GM19099 (cell line): ENCODE measurements around the gene LSAMP.

ENCODE experiments used
- POLR2A ChIP-seq: IDR thresholded peaks from 3 replicates; pipeline ENCODE4 v1.6.1; 2011; ENCODE audit warnings: low read depth; ENCODE audit not compliant: insufficient read length; ENCODE audit errors: extremely low read depth

Gene LSAMP

GRCh38 chr3:115828401-115828800 lies 616.9 kb downstream of the LSAMP start:
- TF ChIP-seq POLR2A: no peak

GRCh38 chr3:115827495-115827894 lies 617.8 kb downstream of the LSAMP start:
- TF ChIP-seq POLR2A: no peak

GRCh38 chr3:115825046-115825445 lies 620.2 kb downstream of the LSAMP start:
- TF ChIP-seq POLR2A: no peak

GRCh38 chr3:115823083-115823482 lies 622.2 kb downstream of the LSAMP start:
- TF ChIP-seq POLR2A: no peak

GRCh38 chr3:115822579-115822978 lies 622.7 kb downstream of the LSAMP start:
- TF ChIP-seq POLR2A: no peak

- no peak for TF ChIP-seq POLR2A
Measured at GRCh38 chr3:115819785-115820384, 625.4 kb downstream of the LSAMP start.

- no peak for TF ChIP-seq POLR2A
Measured at GRCh38 chr3:115814778-115815380, 630.4 kb downstream of the LSAMP start.

- TF ChIP-seq POLR2A: no peak
Measured at GRCh38 chr3:115814006-115814405, 631.3 kb downstream of the LSAMP start.

GRCh38 chr3:115808816-115809215 lies 636.5 kb downstream of the LSAMP start:
- TF ChIP-seq POLR2A: no peak

- TF ChIP-seq POLR2A: no peak
Measured at GRCh38 chr3:115808244-115808643, 637.0 kb downstream of the LSAMP start.

GRCh38 chr3:115806501-115806900 lies 638.8 kb downstream of the LSAMP start:
- TF ChIP-seq POLR2A: no peak

GRCh38 chr3:115805520-115805919 lies 639.8 kb downstream of the LSAMP start:
- no peak for TF ChIP-seq POLR2A

- TF ChIP-seq POLR2A: no peak
Measured at GRCh38 chr3:115804713-115805119, 640.6 kb downstream of the LSAMP start.

- no peak for TF ChIP-seq POLR2A
Measured at GRCh38 chr3:115804200-115804599, 641.1 kb downstream of the LSAMP start.

- no peak for TF ChIP-seq POLR2A
Measured at GRCh38 chr3:115803661-115804060, 641.6 kb downstream of the LSAMP start.

GRCh38 chr3:115800489-115801075 lies 644.7 kb downstream of the LSAMP start:
- TF ChIP-seq POLR2A: no peak

GRCh38 chr3:115792206-115792955 lies 652.9 kb downstream of the LSAMP start:
- TF ChIP-seq POLR2A: no peak

GRCh38 chr3:115790759-115791158 lies 654.5 kb downstream of the LSAMP start:
- TF ChIP-seq POLR2A: no peak
